Panc1 (cell line): ENCODE data around the gene EPYC. TPM values are rescaled to one million over a fixed set of nuclear protein-coding genes. Genes with fewer than 3 reads are reported as not detected.

Source experiments
- ATAC-seq: fragments of 200-7000 bp; cut with Tn5 transposase; 2 replicates; pipeline ENCODE4 v1.9.1; 2020; ENCODE audit warnings: mild to moderate bottlenecking, moderate library complexity
- BruUV-seq: library from RNA; stranded (reverse); fragments of 400-500 nt; replicated peaks from 2 replicates; lab custom pipeline; 2021; lab: Mats Ljungman, UMichigan
- CTCF ChIA-PET: fragments of 300-600 bp; sonication (Branson Sonifier 250); formaldehyde crosslinking; loops from one replicate; lab custom pipeline; 2022; ENCODE audit warnings: antibody characterized with exemption; lab: Charles Lee
- POLR2A ChIA-PET: fragments of 300-600 bp; sonication (Branson Sonifier 250); formaldehyde crosslinking; loops from one replicate; lab custom pipeline; 2022; ENCODE audit warnings: antibody characterized with exemption; lab: Charles Lee
- DNase-seq: peaks from one replicate; pipeline ENCODE4 v3.0.0-alpha.2; 2010; ENCODE audit warnings: low read depth, low spot score
- H3K27ac ChIP-seq: 2 replicates; pipeline ENCODE4 v1.5.1; 2011; ENCODE audit warnings: mild to moderate bottlenecking, low read length, inconsistent platforms
- H3K27me3 ChIP-seq: fragments of 200-500 bp; sonication (Bioruptor generic); 2 replicates; pipeline ENCODE4 v1.6.0; 2014; ENCODE audit warnings: low read length, inconsistent platforms; ENCODE audit not compliant: control insufficient read depth, insufficient read depth
- H3K36me3 ChIP-seq: fragments of 200-500 bp; sonication (Bioruptor generic); 2 replicates; pipeline ENCODE4 v1.5.1; 2014; ENCODE audit warnings: inconsistent platforms, mild to moderate bottlenecking, low read length, moderate library complexity; ENCODE audit not compliant: control insufficient read depth, insufficient read depth
- H3K4me1 ChIP-seq: 2 replicates; pipeline ENCODE4 v1.5.1; 2011; ENCODE audit warnings: inconsistent platforms, mild to moderate bottlenecking, low read length, moderate library complexity; ENCODE audit not compliant: control insufficient read depth, insufficient read depth
- H3K4me3 ChIP-seq, 2 experiments: 2 replicates each; pipeline ENCODE4 v1.5.1; 2011 to 2012; ENCODE audit warnings: low read depth in 2 of 2, low read length in 2 of 2, mild to moderate bottlenecking in 2 of 2, inconsistent platforms in 1 of 2, moderate library complexity in 1 of 2
- H3K9me3 ChIP-seq: fragments of 200-500 bp; sonication (Bioruptor generic); 2 replicates; pipeline ENCODE4 v1.5.1; 2014; ENCODE audit warnings: low read depth, mild to moderate bottlenecking, inconsistent platforms, low read length, moderate library complexity; ENCODE audit not compliant: control insufficient read depth, insufficient read depth
- CTCF ChIP-seq: fragments of 450-650 bp; IDR thresholded peaks from 2 replicates; pipeline ENCODE4 v1.5.1; 2017; ENCODE audit warnings: mild to moderate bottlenecking
- POLR2AphosphoS5 ChIP-seq: IDR thresholded peaks from 2 replicates; pipeline ENCODE4 v1.6.1; 2012; ENCODE audit warnings: mild to moderate bottlenecking, low read depth, low read length, moderate library complexity
- REST ChIP-seq, 2 experiments: IDR thresholded peaks; 2 replicates each; pipeline ENCODE4 v1.6.1; 2011 to 2012; ENCODE audit warnings: low read depth in 2 of 2, control low read depth in 1 of 2, low read length in 1 of 2, mild to moderate bottlenecking in 1 of 2, moderate library complexity in 1 of 2; ENCODE audit not compliant: insufficient read depth in 1 of 2
- SIN3A ChIP-seq: IDR thresholded peaks from 2 replicates; pipeline ENCODE4 v1.6.1; 2012; ENCODE audit warnings: low read depth, mild to moderate bottlenecking, low read length, moderate library complexity, borderline replicate concordance; ENCODE audit not compliant: insufficient read depth
- TCF7L2 ChIP-seq: IDR thresholded peaks from 2 replicates; pipeline ENCODE4 v1.6.1; 2011; ENCODE audit warnings: mild to moderate bottlenecking, low read depth, low read length, inconsistent platforms
- in situ Hi-C: cut with HindIII; loops from 2 replicates; pipeline ENCODE4 v1.10.0; 2016; ENCODE audit warnings: low sequenced_read_pairs, low pct_unique_long_range_greater_than_20kb
- intact Hi-C: fragments of 100-400 bp; cut with micrococcal nuclease; formaldehyde crosslinking; loops from one replicate; pipeline ENCODE4 v1.10.0; 2022; ENCODE audit not compliant: unreplicated experiment
- total RNA-seq: library from RNA; stranded (reverse); gene quantifications from one replicate; pipeline ENCODE4 v1.2.1, GENCODE V29; 2021; ENCODE audit not compliant: unreplicated experiment

EPYC gene
- total RNA-seq, 1 experiment from 2014 or later, result not detected

GRCh38 chr12:90951432-90952105 is 53.2 kb downstream of the EPYC start:
- no peaks in the 10 kb centered on the region for H3K4me1 ChIP-seq
- no peaks in the 10 kb centered on the region for H3K27me3 ChIP-seq
- no peak overlapping the region for H3K4me3 ChIP-seq
- no peaks in the 10 kb centered on the region for H3K36me3 ChIP-seq
- intact Hi-C loops (no loop called here), in situ Hi-C loops (no loop called here)
- H3K9me3 ChIP-seq, result no peaks in the 10 kb centered on the region
- CTCF ChIA-PET, result no interaction called here
- DNase-seq (no peak), ATAC-seq (no peak)
- POLR2A ChIA-PET, result no interaction called here
- TF ChIP-seq POLR2AphosphoS5, result no peak
- TF ChIP-seq SIN3A, result no peak
- no peak for TF ChIP-seq TCF7L2
- no peak for TF ChIP-seq REST (IDR thresholded peaks at IDR 0.05; ENCODE audit: insufficient read depth in 1 of 2, low read depth in 2 of 2, low read length in 1 of 2)
- no peak for TF ChIP-seq CTCF
- H3K27ac ChIP-seq, result no peak overlapping the region
- no TSS peak for BruUV-seq

- BruUV-seq, result no TSS peak
- Histone ChIP-seq H3K27ac (no peak overlapping the region), H3K4me1 (no peaks in the 10 kb centered on the region), H3K36me3 (no peaks in the 10 kb centered on the region), H3K27me3 (no peaks in the 10 kb centered on the region), H3K4me3 (no peak overlapping the region), H3K9me3 (no peaks in the 10 kb centered on the region)
- no peak for TF ChIP-seq REST (IDR thresholded peaks at IDR 0.05; ENCODE audit: insufficient read depth in 1 of 2, low read depth in 2 of 2, low read length in 1 of 2)
- TF ChIP-seq SIN3A, result no peak
- TF ChIP-seq POLR2AphosphoS5, result no peak
- TF ChIP-seq CTCF, result no peak
- TF ChIP-seq TCF7L2, result no peak
- intact Hi-C loops (loop anchor here (10.0 kb wide), 1 partner anchor 1403 kb away; no protein-coding TSS in a partner anchor), in situ Hi-C loops (no loop called here)
- ChIA-PET POLR2A (no interaction called here), CTCF (interaction anchor here (0.6 kb wide), 1 partner anchor 21 kb away, joined by 3 read pairs; no protein-coding TSS in a partner anchor)
- no peak for DNase-seq
- ATAC-seq, result no peak
These were observed 56.9 kb downstream of the EPYC start for GRCh38 chr12:90947869-90948268.
